Measurements from ENCODE around the gene FGG. TPM values are rescaled to one million over a fixed set of nuclear protein-coding genes. Genes with fewer than 3 reads are reported as not detected.

The FGG gene
- total and polyA plus RNA-seq, 2 of the 13 experiments (the other 11 are each of a cell fraction or from before 2014, with no cell fraction given): 1,037 to 2,423 TPM

DNA sequence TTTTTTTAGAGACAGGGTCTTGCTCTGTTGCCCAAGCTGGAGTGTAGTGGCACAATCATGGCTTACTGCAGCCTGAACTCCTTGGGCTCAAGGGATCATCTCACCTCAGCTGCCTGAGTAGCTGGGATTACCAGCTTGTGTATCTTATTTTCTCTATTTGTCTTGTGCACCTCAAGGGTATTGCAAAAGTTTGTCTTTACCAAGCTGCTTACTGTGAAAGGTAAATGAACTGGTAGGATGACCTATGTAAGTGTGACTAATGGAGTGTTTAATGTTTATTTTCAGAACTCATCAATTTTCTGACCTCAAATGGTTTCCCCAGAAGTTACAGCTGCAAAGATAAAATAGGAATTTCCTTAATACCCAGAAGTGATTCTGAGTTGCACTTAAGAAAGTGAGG is 16.6 kb downstream of the FGG start (continued):
- TF ChIP-seq TFE3 (CRISPR knock-in tag; IDR thresholded peaks at IDR 0.05): peak; percentile 37; the same call in 1 of the 2 replicates
- TF ChIP-seq, protein P1, sequence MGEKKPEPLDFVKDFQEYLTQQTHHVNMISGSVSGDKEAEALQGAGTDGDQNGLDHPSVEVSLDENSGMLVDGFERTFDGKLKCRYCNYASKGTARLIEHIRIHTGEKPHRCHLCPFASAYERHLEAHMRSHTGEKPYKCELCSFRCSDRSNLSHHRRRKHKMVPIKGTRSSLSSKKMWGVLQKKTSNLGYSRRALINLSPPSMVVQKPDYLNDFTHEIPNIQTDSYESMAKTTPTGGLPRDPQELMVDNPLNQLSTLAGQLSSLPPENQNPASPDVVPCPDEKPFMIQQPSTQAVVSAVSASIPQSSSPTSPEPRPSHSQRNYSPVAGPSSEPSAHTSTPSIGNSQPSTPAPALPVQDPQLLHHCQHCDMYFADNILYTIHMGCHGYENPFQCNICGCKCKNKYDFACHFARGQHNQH (CRISPR knock-in tag; IDR thresholded peaks at IDR 0.05): peak; percentile 58; the same call in 1 of the 2 replicates
- peak; percentile 52; the same call in 1 of the 2 replicates for TF ChIP-seq HNF4G (IDR thresholded peaks at IDR 0.05; ENCODE audit: borderline replicate concordance, low read depth, low read length)
- no peak for TF ChIP-seq HNF4G (CRISPR knock-in tag; IDR thresholded peaks at IDR 0.05; ENCODE audit: borderline replicate concordance, low read depth)
- TF ChIP-seq NFIC (IDR thresholded peaks at IDR 0.05; ENCODE audit: low read length): peak; percentile 93
- no peak for TF ChIP-seq FUBP1 (CRISPR knock-in tag; IDR thresholded peaks at IDR 0.05; ENCODE audit: borderline replicate concordance)
- TF ChIP-seq ZFP1 (CRISPR knock-in tag; IDR thresholded peaks at IDR 0.05): 0 out of 2 replicates have a peak, but pooled peaks have one; percentile 60
- TF ChIP-seq, protein P2, sequence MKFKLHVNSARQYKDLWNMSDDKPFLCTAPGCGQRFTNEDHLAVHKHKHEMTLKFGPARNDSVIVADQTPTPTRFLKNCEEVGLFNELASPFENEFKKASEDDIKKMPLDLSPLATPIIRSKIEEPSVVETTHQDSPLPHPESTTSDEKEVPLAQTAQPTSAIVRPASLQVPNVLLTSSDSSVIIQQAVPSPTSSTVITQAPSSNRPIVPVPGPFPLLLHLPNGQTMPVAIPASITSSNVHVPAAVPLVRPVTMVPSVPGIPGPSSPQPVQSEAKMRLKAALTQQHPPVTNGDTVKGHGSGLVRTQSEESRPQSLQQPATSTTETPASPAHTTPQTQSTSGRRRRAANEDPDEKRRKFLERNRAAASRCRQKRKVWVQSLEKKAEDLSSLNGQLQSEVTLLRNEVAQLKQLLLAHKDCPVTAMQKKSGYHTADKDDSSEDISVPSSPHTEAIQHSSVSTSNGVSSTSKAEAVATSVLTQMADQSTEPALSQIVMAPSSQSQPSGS (CRISPR knock-in tag; IDR thresholded peaks at IDR 0.05): peak; percentile 86; the same call in 1 of the 2 replicates
- peak; percentile 80; the same call in 1 of the 2 replicates for TF ChIP-seq ZSCAN9 (CRISPR knock-in tag; IDR thresholded peaks at IDR 0.05; ENCODE audit: borderline replicate concordance)
- TF ChIP-seq THAP11 (CRISPR knock-in tag; IDR thresholded peaks at IDR 0.05): peak; percentile 78
- peak; percentile 95 for TF ChIP-seq BCL6 (CRISPR knock-in tag; IDR thresholded peaks at IDR 0.05)
- 0 out of 2 replicates have a peak, but pooled peaks have one; percentile 51 for TF ChIP-seq MIER2 (CRISPR knock-in tag; IDR thresholded peaks at IDR 0.05)
- TF ChIP-seq ZFP36L1 (CRISPR knock-in tag; IDR thresholded peaks at IDR 0.05): 0 out of 2 replicates have a peak, but pooled peaks have one; percentile 61
- TF ChIP-seq MIER3 (CRISPR knock-in tag; IDR thresholded peaks at IDR 0.05; ENCODE audit: borderline replicate concordance): peak; percentile 81; the same call in 1 of the 2 replicates
- TF ChIP-seq LCORL (IDR thresholded peaks at IDR 0.05): no peak
- TF ChIP-seq LCORL (CRISPR knock-in tag; IDR thresholded peaks at IDR 0.05): no peak
- TF ChIP-seq RARA (CRISPR knock-in tag; IDR thresholded peaks at IDR 0.05): peak; percentile 98
- no peak for TF ChIP-seq ZNF3 (CRISPR knock-in tag; IDR thresholded peaks at IDR 0.05)
- peak; percentile 80 for TF ChIP-seq HOXD1 (CRISPR knock-in tag; IDR thresholded peaks at IDR 0.05)
- TF ChIP-seq, protein P3, sequence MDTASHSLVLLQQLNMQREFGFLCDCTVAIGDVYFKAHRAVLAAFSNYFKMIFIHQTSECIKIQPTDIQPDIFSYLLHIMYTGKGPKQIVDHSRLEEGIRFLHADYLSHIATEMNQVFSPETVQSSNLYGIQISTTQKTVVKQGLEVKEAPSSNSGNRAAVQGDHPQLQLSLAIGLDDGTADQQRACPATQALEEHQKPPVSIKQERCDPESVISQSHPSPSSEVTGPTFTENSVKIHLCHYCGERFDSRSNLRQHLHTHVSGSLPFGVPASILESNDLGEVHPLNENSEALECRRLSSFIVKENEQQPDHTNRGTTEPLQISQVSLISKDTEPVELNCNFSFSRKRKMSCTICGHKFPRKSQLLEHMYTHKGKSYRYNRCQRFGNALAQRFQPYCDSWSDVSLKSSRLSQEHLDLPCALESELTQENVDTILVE (CRISPR knock-in tag; IDR thresholded peaks at IDR 0.05): peak; percentile 57; the same call in 1 of the 2 replicates
- no peak for TF ChIP-seq RARG (CRISPR knock-in tag; IDR thresholded peaks at IDR 0.05; ENCODE audit: low read depth)
- peak; percentile 79 for TF ChIP-seq SIX4 (CRISPR knock-in tag; IDR thresholded peaks at IDR 0.05)

Measured in HepG2 (cell line).